Measurements from ENCODE around the gene P2RX6.

DNA sequence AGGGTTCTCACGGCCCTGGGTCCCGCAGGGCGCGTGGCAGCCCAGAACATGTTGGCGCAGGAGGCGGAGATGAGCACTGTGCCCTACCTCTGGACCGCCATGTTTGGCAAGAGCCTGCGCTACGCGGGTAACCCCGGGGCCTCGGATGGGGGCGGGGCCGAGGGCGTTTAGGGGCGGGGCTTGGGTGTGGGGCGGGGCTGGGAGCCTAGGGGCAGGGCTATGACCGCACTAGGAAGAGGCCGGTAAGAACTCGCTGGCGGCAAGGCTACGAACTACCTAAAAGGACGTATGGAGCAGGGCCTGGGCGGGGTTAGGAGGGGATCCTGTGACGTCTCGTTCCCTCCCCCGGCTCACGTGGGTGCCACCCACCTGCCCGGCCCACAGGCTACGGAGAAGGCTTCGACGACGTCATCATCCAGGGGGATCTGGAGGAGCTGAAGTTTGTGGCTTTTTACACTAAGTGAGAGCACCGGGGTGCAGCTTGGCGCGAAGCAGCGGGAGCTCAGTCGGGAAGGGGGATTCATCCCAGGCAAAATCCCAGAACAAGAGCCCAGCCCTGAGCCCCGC is 35.6 kb upstream of the P2RX6 start:
- TF ChIP-seq JUND (IDR thresholded peaks at IDR 0.05) (no peak), TAF1 (IDR thresholded peaks at IDR 0.05; ENCODE audit: borderline replicate concordance, low read depth, low read length) (no peak), NRF1 (IDR thresholded peaks at IDR 0.05; ENCODE audit: low read depth, low read length) (no peak), TCF12 (IDR thresholded peaks at IDR 0.05) (no peak), CHD2 (IDR thresholded peaks at IDR 0.05; ENCODE audit: low read length, partially characterized antibody) (no peak)
- TF ChIP-seq, protein P1, sequence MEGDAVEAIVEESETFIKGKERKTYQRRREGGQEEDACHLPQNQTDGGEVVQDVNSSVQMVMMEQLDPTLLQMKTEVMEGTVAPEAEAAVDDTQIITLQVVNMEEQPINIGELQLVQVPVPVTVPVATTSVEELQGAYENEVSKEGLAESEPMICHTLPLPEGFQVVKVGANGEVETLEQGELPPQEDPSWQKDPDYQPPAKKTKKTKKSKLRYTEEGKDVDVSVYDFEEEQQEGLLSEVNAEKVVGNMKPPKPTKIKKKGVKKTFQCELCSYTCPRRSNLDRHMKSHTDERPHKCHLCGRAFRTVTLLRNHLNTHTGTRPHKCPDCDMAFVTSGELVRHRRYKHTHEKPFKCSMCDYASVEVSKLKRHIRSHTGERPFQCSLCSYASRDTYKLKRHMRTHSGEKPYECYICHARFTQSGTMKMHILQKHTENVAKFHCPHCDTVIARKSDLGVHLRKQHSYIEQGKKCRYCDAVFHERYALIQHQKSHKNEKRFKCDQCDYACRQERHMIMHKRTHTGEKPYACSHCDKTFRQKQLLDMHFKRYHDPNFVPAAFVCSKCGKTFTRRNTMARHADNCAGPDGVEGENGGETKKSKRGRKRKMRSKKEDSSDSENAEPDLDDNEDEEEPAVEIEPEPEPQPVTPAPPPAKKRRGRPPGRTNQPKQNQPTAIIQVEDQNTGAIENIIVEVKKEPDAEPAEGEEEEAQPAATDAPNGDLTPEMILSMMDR (IDR thresholded peaks at IDR 0.05), result no peak
- TF ChIP-seq, protein P2, sequence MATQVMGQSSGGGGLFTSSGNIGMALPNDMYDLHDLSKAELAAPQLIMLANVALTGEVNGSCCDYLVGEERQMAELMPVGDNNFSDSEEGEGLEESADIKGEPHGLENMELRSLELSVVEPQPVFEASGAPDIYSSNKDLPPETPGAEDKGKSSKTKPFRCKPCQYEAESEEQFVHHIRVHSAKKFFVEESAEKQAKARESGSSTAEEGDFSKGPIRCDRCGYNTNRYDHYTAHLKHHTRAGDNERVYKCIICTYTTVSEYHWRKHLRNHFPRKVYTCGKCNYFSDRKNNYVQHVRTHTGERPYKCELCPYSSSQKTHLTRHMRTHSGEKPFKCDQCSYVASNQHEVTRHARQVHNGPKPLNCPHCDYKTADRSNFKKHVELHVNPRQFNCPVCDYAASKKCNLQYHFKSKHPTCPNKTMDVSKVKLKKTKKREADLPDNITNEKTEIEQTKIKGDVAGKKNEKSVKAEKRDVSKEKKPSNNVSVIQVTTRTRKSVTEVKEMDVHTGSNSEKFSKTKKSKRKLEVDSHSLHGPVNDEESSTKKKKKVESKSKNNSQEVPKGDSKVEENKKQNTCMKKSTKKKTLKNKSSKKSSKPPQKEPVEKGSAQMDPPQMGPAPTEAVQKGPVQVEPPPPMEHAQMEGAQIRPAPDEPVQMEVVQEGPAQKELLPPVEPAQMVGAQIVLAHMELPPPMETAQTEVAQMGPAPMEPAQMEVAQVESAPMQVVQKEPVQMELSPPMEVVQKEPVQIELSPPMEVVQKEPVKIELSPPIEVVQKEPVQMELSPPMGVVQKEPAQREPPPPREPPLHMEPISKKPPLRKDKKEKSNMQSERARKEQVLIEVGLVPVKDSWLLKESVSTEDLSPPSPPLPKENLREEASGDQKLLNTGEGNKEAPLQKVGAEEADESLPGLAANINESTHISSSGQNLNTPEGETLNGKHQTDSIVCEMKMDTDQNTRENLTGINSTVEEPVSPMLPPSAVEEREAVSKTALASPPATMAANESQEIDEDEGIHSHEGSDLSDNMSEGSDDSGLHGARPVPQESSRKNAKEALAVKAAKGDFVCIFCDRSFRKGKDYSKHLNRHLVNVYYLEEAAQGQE (IDR thresholded peaks at IDR 0.05; ENCODE audit: low read depth, low read length), result no peak

All from SK-N-SH (cell line).